ENCODE measurements around the gene PLEKHD1.
A peak's percentile ranks its signal among the peaks of the same experiment; 100 is the strongest.

Gene PLEKHD1

GRCh38 chr14:69484444-69485314 lies at the start of gene PLEKHD1:
TSS of gene PLEKHD1 (plus strand) at chr14:69484728. CDS start at chr14:69484966, 238 bp downstream.
- TF ChIP-seq ZBTB7A (IDR thresholded peaks at IDR 0.05; ENCODE audit: low read depth) (peak; percentile 27; the same call in 1 of the 2 replicates), TAF1 (IDR thresholded peaks at IDR 0.05; ENCODE audit: low read depth) (peak; percentile 64; the same call in 1 of the 2 replicates), NFIC (IDR thresholded peaks at IDR 0.05) (no peak), CEBPB (IDR thresholded peaks at IDR 0.05) (no peak), EP300 (IDR thresholded peaks at IDR 0.05; ENCODE audit: borderline replicate concordance) (no peak), FOXM1 (IDR thresholded peaks at IDR 0.05; ENCODE audit: borderline replicate concordance, low read depth) (no peak), EGR1 (IDR thresholded peaks at IDR 0.05) (no peak), YY1 (IDR thresholded peaks at IDR 0.05; ENCODE audit: low read depth) (0 out of 2 replicates have a peak, but pooled peaks have one; percentile 10), REST (IDR thresholded peaks at IDR 0.05; ENCODE audit: low read depth) (no peak), USF1 (IDR thresholded peaks at IDR 0.05) (no peak), CREB1 (IDR thresholded peaks at IDR 0.05; ENCODE audit: low read depth) (no peak), RAD21 (IDR thresholded peaks at IDR 0.05; ENCODE audit: low read depth) (0 out of 2 replicates have a peak, but pooled peaks have one; percentile 4), TCF12 (IDR thresholded peaks at IDR 0.05; ENCODE audit: low read depth) (no peak), TEAD4 (IDR thresholded peaks at IDR 0.05) (no peak)
- TF ChIP-seq, protein P1, sequence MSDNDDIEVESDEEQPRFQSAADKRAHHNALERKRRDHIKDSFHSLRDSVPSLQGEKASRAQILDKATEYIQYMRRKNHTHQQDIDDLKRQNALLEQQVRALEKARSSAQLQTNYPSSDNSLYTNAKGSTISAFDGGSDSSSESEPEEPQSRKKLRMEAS (IDR thresholded peaks at IDR 0.05): peak; percentile 15; the same call in 1 of the 2 replicates

DNA sequence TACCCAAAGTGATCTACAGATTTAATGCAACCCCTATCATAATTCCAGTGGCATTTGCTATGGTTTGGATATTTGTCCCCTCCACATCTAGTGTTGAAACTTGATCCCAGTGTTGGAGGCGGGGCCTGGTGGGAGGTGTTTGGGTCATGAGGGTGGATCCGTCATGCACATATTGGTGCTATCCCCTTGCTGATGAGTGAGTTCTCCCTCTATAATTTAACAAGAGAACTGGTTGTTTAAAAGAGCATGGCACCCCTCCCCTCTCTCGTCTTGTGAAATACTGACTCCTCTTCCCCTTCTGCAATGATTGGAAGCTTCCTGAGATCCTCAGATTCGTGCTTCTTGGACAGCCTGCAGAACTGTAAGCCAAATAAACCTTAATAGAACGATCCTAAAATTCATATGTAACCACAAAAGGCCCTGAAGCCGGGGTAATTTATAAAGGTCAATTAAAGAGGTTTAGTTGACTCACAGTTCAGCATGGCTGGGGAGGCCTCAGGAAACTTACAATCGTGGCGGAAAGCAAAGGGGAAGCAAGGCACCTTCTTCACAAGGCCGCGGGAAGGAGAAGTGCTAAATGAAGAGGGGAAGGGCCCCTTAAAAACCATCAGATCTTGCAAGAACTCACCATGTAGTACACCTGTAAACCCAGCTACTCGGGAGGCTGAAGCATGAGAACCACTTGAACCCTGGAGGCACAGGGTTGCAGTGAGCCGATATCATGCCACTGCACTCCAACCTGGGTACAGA lies 44.8 kb upstream of the PLEKHD1 start:
- no peak for TF ChIP-seq CREB1 (IDR thresholded peaks at IDR 0.05; ENCODE audit: low read depth)
- no peak for TF ChIP-seq NFIC (IDR thresholded peaks at IDR 0.05)
- TF ChIP-seq CEBPB (IDR thresholded peaks at IDR 0.05): no peak
- no peak for TF ChIP-seq FOXM1 (IDR thresholded peaks at IDR 0.05; ENCODE audit: borderline replicate concordance, low read depth)
- TF ChIP-seq, protein P1 (IDR thresholded peaks at IDR 0.05): no peak
- no peak for TF ChIP-seq USF1 (IDR thresholded peaks at IDR 0.05)
- no peak for TF ChIP-seq RAD21 (IDR thresholded peaks at IDR 0.05; ENCODE audit: low read depth)

DNA sequence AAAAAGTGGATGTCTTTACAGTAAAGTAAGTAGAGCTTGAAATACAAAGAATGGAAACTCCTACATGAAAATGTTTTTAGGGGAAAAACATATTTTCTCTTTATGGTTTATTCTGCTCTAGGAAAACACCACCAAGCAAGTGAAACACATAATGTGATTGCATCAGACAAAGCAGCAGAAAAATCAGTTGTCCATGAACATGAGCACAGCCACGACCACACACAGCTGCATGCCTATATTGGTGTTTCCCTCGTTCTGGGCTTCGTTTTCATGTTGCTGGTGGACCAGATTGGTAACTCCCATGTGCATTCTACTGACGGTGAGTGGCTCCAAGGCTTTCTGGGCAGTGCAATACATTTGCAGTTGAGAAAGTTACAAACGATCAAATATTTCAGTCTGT lies 42.6 kb upstream of the PLEKHD1 start:
- TF ChIP-seq CREB1 (IDR thresholded peaks at IDR 0.05; ENCODE audit: low read depth): no peak
- TF ChIP-seq YY1 (IDR thresholded peaks at IDR 0.05; ENCODE audit: low read depth): no peak
- no peak for TF ChIP-seq EGR1 (IDR thresholded peaks at IDR 0.05)
- TF ChIP-seq FOXM1 (IDR thresholded peaks at IDR 0.05; ENCODE audit: borderline replicate concordance, low read depth): no peak
- no peak for TF ChIP-seq TCF12 (IDR thresholded peaks at IDR 0.05; ENCODE audit: low read depth)
- TF ChIP-seq CEBPB (IDR thresholded peaks at IDR 0.05): no peak

- TF ChIP-seq TAF1 (IDR thresholded peaks at IDR 0.05; ENCODE audit: low read depth) (no peak), TCF12 (IDR thresholded peaks at IDR 0.05; ENCODE audit: low read depth) (no peak), REST (IDR thresholded peaks at IDR 0.05; ENCODE audit: low read depth) (no peak), CREB1 (IDR thresholded peaks at IDR 0.05; ENCODE audit: low read depth) (no peak), EGR1 (IDR thresholded peaks at IDR 0.05) (no peak), YY1 (IDR thresholded peaks at IDR 0.05; ENCODE audit: low read depth) (no peak), ZBTB7A (IDR thresholded peaks at IDR 0.05; ENCODE audit: low read depth) (no peak), RAD21 (IDR thresholded peaks at IDR 0.05; ENCODE audit: low read depth) (no peak), FOXM1 (IDR thresholded peaks at IDR 0.05; ENCODE audit: borderline replicate concordance, low read depth) (no peak), TEAD4 (IDR thresholded peaks at IDR 0.05) (no peak), USF1 (IDR thresholded peaks at IDR 0.05) (no peak), CEBPB (IDR thresholded peaks at IDR 0.05) (no peak)
Observed at GRCh38 chr14:69443296-69443805, 41.2 kb upstream of the PLEKHD1 start.
